NCI-H146 (cell line): ENCODE measurements around the gene TMEM143.
A peak's percentile ranks its signal among the peaks of the same experiment; 100 is the strongest.

Experiments
- DNase-seq: peaks from one replicate; lab custom pipeline; 2025; lab: John Stamatoyannopoulos, UW

The TMEM143 gene

DNA sequence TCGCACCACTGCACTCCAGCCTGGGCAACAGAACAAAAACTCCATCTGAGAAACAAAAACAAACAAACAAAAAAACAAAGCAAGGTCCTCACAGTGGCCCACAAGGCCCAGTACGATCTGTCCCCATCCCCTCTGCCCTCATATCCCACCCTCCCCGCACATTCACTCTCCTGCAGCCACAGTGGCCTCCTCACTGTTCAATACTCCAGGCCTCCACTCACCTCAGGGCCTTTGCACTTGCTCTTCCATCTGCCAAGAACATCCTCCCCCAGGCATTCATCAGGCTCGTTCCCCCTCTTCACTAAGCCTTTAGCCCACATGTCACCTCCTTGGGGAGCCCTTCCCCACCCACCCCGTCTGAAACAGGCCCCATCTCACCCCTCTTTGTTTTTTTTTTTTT, 4.6 kb downstream of the TMEM143 start:
- no peak for DNase-seq

DNA sequence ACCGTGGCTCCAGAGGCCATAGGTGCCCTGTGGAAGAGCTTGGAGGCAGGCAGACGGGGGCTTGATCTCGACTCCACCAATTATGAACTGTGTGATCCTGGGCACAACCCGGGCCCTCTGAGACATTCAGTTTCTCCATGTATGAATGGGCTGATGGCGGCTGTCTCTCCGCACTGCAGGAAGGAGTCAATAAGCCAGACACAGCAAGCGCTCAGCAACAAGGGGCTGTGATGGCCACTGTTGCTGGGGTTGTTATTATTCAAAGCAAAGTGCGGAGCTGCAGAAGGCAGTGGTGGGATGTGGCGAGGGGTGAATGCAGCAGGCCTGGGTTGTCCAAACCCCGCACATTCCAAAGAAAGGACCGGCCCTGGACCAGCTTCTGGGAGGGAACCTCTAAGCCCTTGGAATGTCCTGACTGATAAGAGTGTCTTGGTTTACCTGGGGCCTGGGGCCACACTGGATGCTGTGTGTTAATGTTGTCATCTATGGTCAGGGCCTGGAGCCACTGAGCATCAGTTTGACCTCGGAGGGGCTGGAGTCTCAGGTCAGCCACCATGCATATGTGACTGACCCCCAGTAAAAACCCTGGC, 8.3 kb downstream of the TMEM143 start:
- no peak for DNase-seq

DNA sequence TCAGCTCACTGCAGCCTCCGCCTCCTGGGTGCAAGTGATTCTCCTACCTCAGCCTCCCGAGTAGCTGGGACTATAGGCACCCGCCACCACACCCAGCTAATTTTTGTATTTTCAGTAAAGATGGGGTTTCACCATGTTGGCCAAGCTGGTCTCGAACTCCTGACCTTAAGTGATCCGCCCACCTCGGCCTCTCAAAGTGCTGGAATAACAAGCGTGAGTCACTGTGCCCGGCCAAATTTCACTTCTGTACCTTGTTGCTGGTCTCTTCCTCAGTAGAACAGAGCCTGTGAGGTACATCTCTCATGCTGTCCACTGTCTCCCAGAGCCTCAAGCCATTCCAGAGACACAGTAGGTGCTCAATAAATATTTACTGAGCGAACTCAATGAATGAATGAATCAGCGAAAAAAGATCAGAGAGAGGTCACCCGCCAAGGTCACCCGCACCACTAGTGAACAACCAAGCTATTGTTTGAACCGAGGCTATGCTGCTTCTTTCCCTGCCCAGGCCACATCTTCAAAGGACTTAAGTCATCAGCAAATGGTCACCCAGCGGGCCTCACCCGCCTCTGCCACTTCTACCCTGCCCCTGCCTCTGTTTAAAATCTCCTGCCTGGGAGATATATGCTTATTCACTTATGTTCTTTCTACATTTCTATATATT, 9.3 kb downstream of the TMEM143 start:
- DNase-seq: peak; percentile 71

DNA sequence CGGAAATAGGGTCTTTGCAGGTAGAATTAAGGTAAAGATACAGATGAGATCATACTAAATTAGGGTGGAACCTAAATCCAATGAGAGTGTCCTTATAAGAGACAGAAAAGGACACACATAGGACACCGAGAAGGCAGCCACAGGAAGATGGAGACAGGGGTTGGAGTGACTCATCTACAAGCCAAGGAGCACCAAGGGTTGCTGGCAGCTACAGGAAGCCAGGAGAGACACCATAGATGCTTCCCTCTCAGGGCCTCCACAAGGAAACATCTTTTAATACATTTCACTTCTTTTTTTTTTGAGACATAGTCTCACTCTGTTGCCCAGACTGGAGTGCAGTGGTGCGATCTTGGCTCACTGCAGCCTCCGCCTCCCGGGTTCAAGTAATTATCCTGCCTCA, 10.1 kb downstream of the TMEM143 start:
- DNase-seq: no peak

DNA sequence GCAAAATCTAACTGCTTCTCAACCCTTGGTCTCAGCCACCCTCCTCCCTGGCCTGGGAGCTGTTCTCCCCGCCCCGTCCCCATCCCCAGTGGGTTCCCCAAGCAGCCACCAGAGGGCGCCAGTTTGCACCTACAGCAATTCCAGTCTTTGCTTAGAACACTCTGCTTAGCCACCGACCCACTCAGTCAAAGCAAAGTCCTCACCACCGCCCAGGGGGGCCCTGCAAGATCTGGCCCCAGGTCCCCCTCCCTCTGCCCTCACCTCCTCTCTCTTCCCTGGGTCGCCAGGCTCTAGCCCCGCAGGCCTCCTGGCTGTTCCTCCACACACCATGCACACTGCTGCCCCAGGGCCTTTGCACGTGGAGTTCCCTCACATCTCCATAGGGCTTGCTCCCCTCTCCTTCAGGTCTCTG, 12.4 kb downstream of the TMEM143 start:
- DNase-seq: peak; percentile 49

DNA sequence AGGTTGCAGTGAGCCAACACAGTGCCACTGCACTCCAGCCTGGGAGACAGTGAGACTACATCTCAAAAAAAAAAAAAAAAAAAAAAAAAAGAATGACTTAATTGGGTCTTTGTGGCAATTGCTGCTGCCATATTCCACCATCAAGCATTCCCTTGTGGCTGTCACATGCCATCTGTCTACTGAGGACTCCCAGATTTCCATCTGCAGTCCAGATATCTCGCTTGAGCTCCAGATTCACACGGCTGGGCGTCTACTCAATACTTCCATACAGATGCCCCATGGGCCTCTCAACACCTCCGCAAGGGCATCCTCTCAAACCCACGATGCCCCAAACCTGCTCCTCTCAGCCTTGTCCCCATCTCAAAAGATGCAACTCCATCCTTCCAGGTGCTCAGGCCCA, 12.9 kb downstream of the TMEM143 start:
- no peak for DNase-seq

DNA sequence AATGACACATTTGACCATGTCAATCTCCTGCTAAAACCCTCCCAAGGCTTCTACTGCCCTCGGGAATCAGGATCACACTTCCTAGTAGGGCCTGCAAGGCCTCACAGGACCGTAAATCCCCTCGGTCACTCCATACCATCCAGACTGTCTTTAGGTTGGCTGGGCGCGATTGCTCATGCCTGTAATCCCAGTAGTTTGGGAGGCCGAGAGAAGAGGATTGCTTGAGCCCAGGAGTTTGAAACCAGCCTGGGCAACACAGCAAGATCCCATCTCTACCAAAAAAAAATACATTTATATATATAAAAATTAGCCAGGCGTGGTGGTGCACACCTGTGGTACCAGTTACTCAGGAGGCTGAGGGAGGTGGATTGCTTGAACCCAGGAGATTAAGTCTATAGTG, 15.0 kb downstream of the TMEM143 start:
- no peak for DNase-seq

DNA sequence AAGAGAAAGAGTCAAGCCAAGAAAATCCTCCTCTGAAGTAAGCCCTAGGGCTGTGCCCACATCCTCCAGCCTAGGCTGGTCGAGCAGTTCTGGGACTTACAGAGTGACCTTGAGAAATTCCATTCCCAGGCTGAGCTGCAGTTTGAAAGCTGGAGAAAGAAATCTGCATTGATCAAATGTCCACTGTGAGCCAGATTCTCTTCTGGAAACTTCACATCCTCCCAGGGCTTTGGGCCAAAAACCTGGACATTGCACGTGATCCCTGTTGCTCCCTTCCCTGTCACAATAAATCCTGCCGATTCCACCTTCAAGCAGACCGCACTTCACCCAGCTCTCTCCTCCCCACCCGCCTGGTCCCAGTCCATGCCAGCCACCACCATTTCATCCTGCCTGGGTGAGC, 15.7 kb downstream of the TMEM143 start:
- DNase-seq: no peak

DNA sequence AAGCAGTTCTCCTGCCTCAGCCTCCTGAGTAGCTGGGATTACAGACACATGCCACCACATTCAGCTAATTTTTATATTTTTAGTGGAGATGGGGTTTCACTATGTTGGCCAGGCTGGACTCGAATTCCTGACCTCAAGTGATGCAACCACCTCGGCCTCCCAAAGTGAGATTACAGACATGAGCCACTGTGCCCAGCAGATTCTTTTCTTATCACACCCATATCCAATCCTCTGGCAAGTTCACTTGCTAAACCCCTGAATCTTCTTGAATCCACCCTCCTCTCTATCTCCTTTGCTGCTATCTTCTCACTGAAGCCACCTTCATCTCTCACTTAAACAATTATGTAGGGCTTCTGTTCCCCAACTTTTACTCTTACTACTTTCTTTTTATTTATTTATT, 17.5 kb downstream of the TMEM143 start:
- no peak for DNase-seq

DNA sequence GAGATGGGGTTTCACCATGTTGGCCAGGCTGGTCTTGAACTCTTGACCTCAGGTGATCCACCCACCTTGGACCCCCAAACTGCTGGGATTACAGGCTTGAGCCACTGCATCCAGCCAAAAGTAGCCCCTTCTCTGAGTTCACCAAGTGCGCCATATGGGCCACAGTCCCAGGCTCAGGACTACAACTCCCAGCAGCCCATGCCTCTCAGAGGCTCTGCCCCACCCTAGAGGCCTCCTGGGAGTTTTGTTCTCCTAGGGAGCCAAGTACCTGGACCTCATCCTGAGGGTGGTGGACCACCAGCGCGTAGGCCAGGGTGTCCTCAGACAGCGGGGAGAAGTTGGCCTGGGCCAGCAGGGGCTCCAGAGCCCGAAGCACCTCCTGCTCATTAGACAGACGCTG, 18.8 kb downstream of the TMEM143 start:
- no peak for DNase-seq

DNA sequence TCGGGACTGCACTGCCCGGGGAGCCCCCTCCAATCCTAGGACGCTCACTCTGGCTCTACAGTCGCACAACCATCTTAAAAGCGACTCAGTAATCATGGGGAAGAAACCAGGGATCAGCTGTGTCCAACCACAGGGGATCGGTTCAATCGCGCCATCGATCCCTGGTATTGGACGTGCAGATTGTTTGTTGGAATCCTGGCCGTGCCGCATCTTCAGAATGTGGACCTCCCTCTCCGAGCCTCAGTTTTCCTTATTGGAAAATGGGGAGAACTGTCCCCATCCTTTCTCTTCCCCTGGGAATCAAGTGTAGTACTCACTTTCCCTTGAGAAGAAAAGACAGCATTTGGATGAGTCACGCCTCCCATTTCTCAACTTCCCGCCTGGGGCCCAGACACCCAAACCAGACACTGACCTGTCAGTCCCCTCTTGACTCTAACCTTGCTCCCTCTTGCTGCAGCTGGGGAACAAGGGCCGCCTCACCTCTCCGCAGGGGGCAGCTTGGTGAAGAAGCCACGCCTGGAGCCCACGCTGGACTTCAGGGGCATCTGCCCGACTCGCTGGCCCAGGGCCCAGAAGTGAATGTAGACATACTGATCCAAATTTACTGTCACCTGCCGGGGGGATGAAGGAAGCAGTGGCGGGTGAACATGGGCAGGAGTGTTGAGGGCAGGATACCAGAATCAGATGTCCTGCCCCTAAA, 20.7 kb downstream of the TMEM143 start:
- no peak for DNase-seq

DNA sequence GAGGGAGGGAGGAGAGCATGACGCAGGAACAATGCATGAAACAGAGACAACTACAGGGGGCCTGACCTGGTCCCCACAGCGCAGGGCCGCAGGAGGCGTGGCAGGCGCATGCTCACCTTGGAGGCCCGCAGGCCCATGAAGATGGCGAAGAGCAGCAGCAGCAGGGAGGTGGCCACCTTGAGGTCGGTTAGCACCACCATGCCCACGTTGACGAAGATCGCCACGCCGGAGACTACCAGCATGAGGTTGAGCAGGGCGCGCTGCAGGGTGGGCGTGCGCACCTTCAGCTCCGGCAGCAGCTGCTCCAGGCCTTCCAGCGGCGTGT, 21.4 kb downstream of the TMEM143 start:
- DNase-seq: no peak

DNA sequence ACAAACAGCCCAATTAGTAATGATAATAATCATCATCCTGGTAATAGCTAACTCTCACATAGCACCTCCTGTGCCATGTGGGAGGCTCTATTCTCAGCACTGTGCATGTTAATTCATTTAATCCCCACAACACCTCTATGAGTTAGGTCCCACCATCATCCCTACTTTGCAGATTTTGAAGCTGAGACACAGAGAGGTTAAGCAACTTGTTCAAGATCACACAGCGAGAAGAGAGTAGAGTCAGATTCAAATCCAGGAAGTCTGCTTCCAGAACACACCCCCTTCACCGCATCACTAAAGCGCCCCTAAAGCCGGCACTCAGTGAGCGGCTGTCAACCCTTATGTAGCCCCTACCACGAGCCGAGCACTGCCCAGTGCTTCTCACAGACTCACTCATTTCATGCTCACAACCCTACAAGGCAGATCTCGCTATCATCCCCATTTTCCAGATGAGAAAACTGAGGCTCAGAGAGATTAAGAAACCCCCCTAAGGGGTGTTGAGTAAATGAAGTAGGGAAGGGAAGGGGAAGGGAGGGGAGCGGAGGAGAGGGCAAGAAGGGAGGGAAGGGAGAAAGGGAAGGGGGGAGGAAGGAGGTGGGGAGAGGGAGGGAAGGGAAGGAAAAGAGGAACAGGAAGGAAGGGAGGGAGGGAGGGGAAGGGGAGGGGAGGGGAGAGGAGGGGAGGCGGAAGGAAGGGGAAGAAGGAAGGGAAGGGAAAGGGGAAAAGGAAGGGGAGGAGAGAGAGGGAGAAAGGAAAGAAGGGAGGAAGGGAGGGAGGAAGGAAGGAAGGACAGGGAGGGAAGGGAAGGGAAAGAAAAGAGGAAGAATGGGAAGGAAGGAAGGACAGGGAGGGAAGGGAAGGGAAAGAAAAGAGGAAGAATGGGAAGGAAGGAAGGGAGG, 22.0 kb downstream of the TMEM143 start:
- no peak for DNase-seq

DNA sequence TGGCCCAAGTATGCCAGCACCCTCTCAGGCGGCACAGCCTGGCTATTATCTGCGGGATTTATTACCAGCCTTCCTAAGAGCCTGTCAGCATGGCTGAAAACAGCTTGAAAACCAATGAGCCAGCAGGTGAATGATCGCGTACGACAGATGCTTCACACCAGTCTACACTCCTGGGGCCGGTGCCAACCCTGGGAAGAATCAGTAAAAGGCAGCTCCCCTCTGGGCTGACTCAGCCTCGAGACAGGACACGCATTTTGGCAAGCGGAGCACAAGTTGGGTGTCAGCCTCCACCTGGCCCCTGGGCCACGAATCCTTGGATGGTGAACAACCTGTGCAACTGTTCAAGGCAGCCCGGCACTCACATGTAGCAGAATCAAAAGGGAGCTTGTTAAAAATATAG, 22.7 kb downstream of the TMEM143 start:
- no peak for DNase-seq

DNA sequence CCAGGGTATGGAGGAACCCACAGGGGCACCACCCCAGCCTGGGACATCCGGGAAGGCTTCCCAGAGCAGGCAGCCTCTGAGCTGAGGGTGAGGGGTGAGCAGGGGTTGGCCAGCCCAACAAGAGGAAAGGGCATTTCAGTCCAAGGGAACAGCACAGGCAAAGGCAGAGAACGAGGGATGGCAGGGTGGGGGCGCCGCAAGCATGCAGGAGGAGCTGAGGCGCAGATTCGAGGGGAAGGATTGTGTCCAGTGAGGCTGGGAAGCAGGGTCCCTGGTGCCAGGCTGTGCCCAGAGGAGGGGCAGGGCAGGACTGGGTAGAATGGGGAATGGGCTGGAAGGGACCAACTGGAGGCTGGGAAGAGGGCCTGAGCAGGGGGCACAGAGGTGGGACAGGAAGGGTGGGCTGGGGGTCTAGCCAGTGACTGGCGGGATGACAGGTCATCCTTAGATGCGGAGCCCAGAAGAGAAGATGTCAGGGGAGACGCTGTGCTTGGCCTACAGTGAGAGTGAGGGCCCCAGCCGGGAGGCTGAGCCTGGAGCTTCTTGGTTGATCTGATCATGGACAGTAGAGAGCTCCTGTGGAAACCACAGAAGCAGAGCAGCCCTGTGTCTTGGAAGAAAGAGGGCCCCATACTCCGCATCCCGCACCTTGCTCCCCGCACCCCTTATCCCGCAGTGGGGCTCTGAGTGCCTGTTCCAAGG, 24.8 kb downstream of the TMEM143 start:
- DNase-seq: no peak

DNA sequence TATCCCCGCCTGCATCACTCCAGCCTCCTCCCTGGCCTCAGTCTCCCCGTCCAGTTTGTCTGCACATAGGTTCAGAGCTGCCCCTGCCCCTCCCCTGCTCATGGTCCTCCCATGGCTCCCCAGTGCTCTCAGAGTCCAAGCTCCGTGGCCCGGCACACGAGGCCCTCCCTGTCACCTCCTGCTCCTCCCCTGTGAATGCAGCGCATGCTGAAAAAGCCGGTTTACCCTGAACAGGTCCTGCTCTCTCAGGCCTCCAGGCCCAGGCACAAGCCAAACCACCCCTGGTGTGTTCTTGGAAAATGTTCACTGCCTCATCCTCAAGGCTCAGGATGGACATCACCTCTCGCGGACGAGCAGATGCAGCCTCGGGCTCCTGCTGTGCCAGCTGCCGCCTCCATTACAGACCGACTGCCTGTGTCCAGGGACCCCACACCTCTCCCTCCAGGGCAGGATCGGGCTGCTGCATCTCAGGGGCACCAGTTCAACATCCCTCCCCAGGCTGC, 25.4 kb downstream of the TMEM143 start:
- DNase-seq: peak; percentile 63

DNA sequence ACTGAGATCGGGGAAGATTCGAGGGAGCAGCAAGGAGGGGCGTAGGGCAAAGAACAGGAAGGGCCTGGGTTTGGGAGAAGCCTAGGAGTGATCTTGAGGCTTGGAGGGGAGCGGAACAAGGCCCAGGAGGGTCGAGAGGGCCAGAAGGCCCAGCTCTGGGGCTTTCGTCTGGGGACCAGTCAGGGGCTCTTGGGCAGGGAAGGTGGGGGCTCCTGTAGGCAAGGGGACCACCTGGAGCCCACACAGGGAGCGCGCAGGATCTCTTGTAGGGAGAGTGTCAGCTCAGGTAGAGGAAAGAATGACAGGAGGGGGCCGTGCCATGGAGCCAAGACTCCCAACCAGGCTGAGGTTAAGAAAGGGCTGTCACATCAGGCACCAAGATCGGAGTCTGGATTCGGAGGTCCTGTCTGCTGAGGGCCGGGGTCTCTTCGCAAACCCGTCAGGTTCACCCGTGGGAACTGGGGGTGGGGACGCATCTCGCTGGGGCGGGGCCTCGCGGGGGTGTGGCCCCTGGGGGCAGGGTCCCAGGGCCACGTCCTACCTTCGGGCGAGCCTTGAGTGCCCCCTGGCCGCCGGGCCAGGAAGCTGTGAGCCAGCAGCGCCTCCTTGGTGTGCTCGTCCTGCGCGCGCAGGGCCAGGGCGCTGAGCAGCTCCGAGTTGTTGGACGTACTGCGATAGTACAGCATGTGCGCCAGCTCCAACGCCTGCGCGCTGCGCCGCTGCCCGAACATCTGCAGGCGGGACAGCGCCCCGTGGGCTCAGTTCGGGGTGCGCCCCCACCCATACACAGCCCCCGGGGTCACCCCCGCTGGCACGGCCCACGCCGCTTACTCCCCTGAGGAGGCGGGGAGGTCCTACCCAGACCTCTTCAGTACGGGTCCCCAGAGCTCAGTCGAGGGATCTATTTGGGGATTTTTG, 30.0 kb downstream of the TMEM143 start:
- peak; percentile 95 for DNase-seq

DNA sequence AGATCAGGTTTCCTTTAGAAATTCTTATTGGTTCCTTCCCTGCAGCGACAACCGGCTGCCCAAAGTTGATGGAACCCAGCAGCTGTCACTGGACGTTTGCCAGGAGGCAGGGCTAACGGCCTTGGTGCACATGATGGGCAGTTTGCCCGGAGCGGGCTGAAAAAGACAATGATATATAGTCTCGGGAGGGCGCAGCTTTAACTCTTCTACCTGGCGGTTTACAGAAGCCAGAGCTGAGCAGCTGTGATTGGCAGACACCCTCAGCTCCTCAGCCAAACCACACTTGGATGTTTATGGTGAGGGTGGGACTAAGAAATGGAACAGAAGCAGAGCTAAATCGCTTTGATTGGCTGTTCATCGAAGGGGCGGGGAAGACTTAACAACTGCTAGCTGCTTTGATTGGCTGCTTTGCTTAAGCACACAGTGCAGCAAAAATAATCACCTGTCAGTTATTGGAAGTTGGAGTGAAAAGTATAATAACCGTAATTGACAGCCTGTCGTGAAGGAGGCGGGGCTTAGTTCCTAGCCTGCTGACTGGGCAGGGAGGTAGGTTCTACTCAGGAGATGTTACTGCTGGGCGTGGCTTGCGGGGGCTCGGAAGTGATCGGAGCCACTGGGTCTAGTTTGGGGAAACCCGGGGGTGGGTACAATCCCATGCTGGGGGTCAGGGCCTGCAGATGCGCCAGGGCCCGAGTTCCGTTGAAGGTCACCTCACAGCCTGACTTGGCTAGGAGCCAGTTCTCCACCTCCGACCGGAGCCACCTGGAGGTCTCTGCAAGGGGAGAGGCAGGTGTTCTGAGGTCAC, 30.9 kb downstream of the TMEM143 start:
- DNase-seq: peak; percentile 100

DNA sequence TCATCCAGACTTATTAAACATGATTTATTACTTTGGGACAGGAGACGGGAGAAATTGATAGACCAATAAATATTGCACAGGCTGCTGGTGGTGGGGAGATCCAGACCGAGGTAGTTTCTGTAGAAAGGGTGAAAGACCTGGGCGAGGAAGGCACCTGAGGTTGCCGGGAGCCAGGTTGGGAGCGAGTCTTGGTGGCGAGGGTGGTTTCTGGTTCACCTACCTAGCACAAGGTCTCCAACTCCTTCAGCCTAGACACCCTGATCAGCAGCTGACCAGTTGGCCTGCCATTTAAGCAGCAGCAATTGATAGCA, 31.4 kb downstream of the TMEM143 start:
- no peak for DNase-seq

DNA sequence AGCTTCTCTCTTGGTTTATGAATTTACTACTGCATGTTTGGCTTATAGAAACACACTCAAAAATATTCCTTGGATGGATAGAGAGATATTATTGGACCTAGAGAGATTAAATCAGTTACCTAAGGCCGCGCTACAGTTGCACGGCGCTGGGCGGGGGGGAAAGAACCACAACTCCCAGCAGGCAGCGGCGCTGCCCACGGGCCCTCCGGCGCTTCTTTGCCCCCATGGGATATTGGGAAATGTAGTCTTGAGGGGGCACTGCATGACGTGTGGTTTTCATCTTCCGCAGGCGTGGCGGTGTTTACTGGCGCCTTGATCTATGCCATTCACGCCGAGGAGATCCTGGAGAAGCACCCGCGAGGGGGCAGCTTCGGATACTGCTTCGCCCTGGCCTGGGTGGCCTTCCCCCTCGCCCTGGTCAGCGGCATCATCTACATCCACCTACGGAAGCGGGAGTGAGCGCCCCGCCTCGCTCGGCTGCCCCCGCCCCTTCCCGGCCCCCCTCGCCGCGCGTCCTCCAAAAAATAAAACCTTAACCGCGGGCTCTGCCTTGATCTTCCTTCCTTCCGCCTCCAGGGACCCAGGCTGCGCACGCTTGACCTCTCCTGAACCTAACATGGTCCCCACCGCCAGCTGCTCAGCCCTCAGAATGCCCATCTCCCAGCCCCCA, 33.6 kb downstream of the TMEM143 start:
- peak; percentile 97 for DNase-seq
